ENCODE data around the gene FKBP10. TPM values are rescaled to one million over a fixed set of nuclear protein-coding genes. Genes with fewer than 3 reads are reported as not detected.

Gene FKBP10
- total RNA-seq, 1 experiment from 2014 or later, result 0.92 TPM

GRCh38 chr17:41816637-41817320, 4.0 kb downstream of the FKBP10 start:
- CTCF ChIA-PET, result no interaction called here
- intact Hi-C loops (cut with micrococcal nuclease; ENCODE audit: unreplicated experiment), result no loop called here
- Mint-ChIP-seq H3K27ac (ENCODE audit: unreplicated experiment) (no peak overlapping the region), H3K27me3 (ENCODE audit: unreplicated experiment) (peaks cover 40% of the 10 kb centered on the region), H3K4me1 (ENCODE audit: low read depth, unreplicated experiment) (peaks cover 9% of the 10 kb centered on the region), H3K36me3 (ENCODE audit: insufficient read depth, unreplicated experiment) (peaks cover 30% of the 10 kb centered on the region), H3K9me3 (ENCODE audit: low read depth, unreplicated experiment) (no peaks in the 10 kb centered on the region), H3K4me3 (ENCODE audit: low read depth, unreplicated experiment) (no peak overlapping the region)
- DNase-seq, result no peak
- BruUV-seq (replicated peaks), result no TSS peak
- no peak for TF ChIP-seq CTCF (IDR thresholded peaks at IDR 0.05; ENCODE audit: unreplicated experiment)

- no peak overlapping the region for H3K4me3 Mint-ChIP-seq (ENCODE audit: low read depth, unreplicated experiment)
- H3K4me1 Mint-ChIP-seq (ENCODE audit: low read depth, unreplicated experiment), result no peaks in the 10 kb centered on the region
- TF ChIP-seq CTCF (IDR thresholded peaks at IDR 0.05; ENCODE audit: unreplicated experiment), result no peak
- intact Hi-C loops (cut with micrococcal nuclease; ENCODE audit: unreplicated experiment), result no loop called here
- peaks cover 25% of the 10 kb centered on the region for H3K36me3 Mint-ChIP-seq (ENCODE audit: insufficient read depth, unreplicated experiment)
- DNase-seq, result no peak
- CTCF ChIA-PET, result no interaction called here
- no peaks in the 10 kb centered on the region for H3K9me3 Mint-ChIP-seq (ENCODE audit: low read depth, unreplicated experiment)
- H3K27ac Mint-ChIP-seq (ENCODE audit: unreplicated experiment), result no peak overlapping the region
- BruUV-seq (replicated peaks), result no TSS peak
- peaks cover 45% of the 10 kb centered on the region for H3K27me3 Mint-ChIP-seq (ENCODE audit: unreplicated experiment)
Observed at GRCh38 chr17:41818024-41818423, 5.2 kb downstream of the FKBP10 start.

GRCh38 chr17:41821776-41822175, 9.0 kb downstream of the FKBP10 start:
- no peak for TF ChIP-seq CTCF (IDR thresholded peaks at IDR 0.05; ENCODE audit: unreplicated experiment)
- H3K27me3 Mint-ChIP-seq (ENCODE audit: unreplicated experiment), result peaks cover 45% of the 10 kb centered on the region
- no peak overlapping the region for H3K27ac Mint-ChIP-seq (ENCODE audit: unreplicated experiment)
- no TSS peak for BruUV-seq (replicated peaks)
- CTCF ChIA-PET, result no interaction called here
- no peak overlapping the region for H3K4me3 Mint-ChIP-seq (ENCODE audit: low read depth, unreplicated experiment)
- no peaks in the 10 kb centered on the region for H3K9me3 Mint-ChIP-seq (ENCODE audit: low read depth, unreplicated experiment)
- intact Hi-C loops (cut with micrococcal nuclease; ENCODE audit: unreplicated experiment), result no loop called here
- H3K4me1 Mint-ChIP-seq (ENCODE audit: low read depth, unreplicated experiment), result no peaks in the 10 kb centered on the region
- peaks cover 33% of the 10 kb centered on the region for H3K36me3 Mint-ChIP-seq (ENCODE audit: insufficient read depth, unreplicated experiment)
- DNase-seq, result no peak

GRCh38 chr17:41822216-41823140, 9.7 kb downstream of the FKBP10 start:
- no peak for DNase-seq
- Mint-ChIP-seq H3K4me1 (ENCODE audit: low read depth, unreplicated experiment) (no peaks in the 10 kb centered on the region), H3K4me3 (ENCODE audit: low read depth, unreplicated experiment) (no peak overlapping the region), H3K27ac (ENCODE audit: unreplicated experiment) (no peak overlapping the region), H3K36me3 (ENCODE audit: insufficient read depth, unreplicated experiment) (peaks cover 33% of the 10 kb centered on the region), H3K9me3 (ENCODE audit: low read depth, unreplicated experiment) (no peaks in the 10 kb centered on the region), H3K27me3 (ENCODE audit: unreplicated experiment) (peaks cover 45% of the 10 kb centered on the region)
- intact Hi-C loops (cut with micrococcal nuclease; ENCODE audit: unreplicated experiment), result no loop called here
- no TSS peak for BruUV-seq (replicated peaks)
- no peak for TF ChIP-seq CTCF (IDR thresholded peaks at IDR 0.05; ENCODE audit: unreplicated experiment)
- CTCF ChIA-PET, result no interaction called here
